Common myeloid progenitor, CD34-positive (primary cell): Measurements from ENCODE around the gene CCDC81.

Experiments
- CTCF ChIA-PET: fragments of 350-600 bp; sonication (Branson Sonifier 250); formaldehyde crosslinking; loops from one replicate; lab custom pipeline; 2021; ENCODE audit warnings: antibody characterized with exemption; lab: Charles Lee
- POLR2A ChIA-PET: fragments of 350-600 bp; sonication (Branson Sonifier 250); formaldehyde crosslinking; loops from one replicate; lab custom pipeline; 2021; ENCODE audit warnings: antibody characterized with exemption; lab: Charles Lee
- DNase-seq, 3 donors: peaks; one replicate each; pipeline versions ENCODE4 v3.0.0 to v3.0.0-alpha.2; 2013
- H3K27ac ChIP-seq, 2 experiments: 1 replicate in 1 of 2; 2 replicates in 1 of 2; pipeline ENCODE4 v1.7.0; 2013; ENCODE audit warnings: inconsistent platforms in 2 of 2, low read length in 2 of 2, mild to moderate bottlenecking in 2 of 2, low read depth in 1 of 2, moderate library complexity in 1 of 2; ENCODE audit not compliant: severe bottlenecking in 2 of 2, insufficient read depth in 1 of 2, poor library complexity in 1 of 2
- H3K27me3 ChIP-seq, 5 experiments: replicated peaks in 2 of 5; 1 replicate in 3 of 5; 2 replicates in 2 of 5; pipeline versions ENCODE4 v1.6.1 to v1.7.0; 2013; ENCODE audit warnings: low read length in 4 of 5, mild to moderate bottlenecking in 2 of 5, moderate library complexity in 2 of 5, inconsistent platforms in 1 of 5; ENCODE audit not compliant: insufficient read depth in 5 of 5, control insufficient read depth in 4 of 5
- H3K36me3 ChIP-seq, 4 experiments: 1 replicate in 2 of 4; 2 replicates in 2 of 4; pipeline versions ENCODE4 v1.6.1 to v1.7.0; 2013; ENCODE audit warnings: low read length in 3 of 4, control low read depth in 1 of 4, mild to moderate bottlenecking in 1 of 4; ENCODE audit not compliant: control insufficient read depth in 4 of 4, insufficient read depth in 4 of 4
- H3K4me1 ChIP-seq, 4 experiments: 1 replicate in 3 of 4; 2 replicates in 1 of 4; pipeline versions ENCODE4 v1.6.1 to v1.7.1; 2013; ENCODE audit warnings: low read length in 3 of 4, mild to moderate bottlenecking in 3 of 4, control low read depth in 1 of 4, inconsistent platforms in 1 of 4, moderate library complexity in 1 of 4; ENCODE audit not compliant: control insufficient read depth in 4 of 4, insufficient read depth in 4 of 4; ENCODE audit errors: control extremely low read depth in 1 of 4
- H3K4me3 ChIP-seq, 7 experiments: 1 replicate in 4 of 7; 2 replicates in 3 of 7; pipeline versions ENCODE4 v1.5.1 to v1.7.0; 2013; ENCODE audit warnings: mild to moderate bottlenecking in 7 of 7, low read length in 6 of 7, moderate library complexity in 6 of 7, inconsistent platforms in 2 of 7, low read depth in 2 of 7, control low read depth in 1 of 7; ENCODE audit not compliant: insufficient read depth in 4 of 7, control insufficient read depth in 1 of 7; ENCODE audit errors: extremely low read depth in 1 of 7
- H3K9me3 ChIP-seq, 5 experiments: 1 replicate in 4 of 5; 2 replicates in 1 of 5; pipeline versions ENCODE4 v1.6.1 to v1.7.1; 2013; ENCODE audit warnings: low read length in 4 of 5, mild to moderate bottlenecking in 2 of 5, inconsistent platforms in 1 of 5, low read depth in 1 of 5, moderate library complexity in 1 of 5; ENCODE audit not compliant: control insufficient read depth in 4 of 5, insufficient read depth in 2 of 5; ENCODE audit errors: control extremely low read depth in 1 of 5
- WGBS: methylation state at CpG from one replicate; pipeline ENCODE4 v1.1.5; 2013; ENCODE audit not compliant: insufficient coverage; 5-methylcytosine and 5-hydroxymethylcytosine counted together

CCDC81 gene

DNA sequence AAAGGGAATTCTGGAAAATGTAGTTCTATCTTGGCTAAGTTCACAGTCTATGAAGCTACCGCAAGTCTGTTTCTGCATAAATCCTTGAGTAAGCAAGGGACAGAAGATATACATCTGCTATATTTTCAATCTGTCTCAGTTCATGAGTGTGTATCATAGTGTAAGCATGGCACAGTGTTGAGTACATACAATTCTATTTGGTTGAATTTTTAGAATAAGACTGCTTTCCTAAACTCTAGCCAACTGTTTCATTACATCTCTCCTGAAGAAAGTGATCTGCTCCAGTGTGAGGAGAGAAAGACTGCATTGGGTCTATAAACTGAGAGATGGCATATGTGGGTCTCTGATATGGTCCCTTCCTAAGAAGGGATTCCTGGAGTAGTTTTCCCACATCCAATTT, 2.6 kb upstream of the CCDC81 start:
- Histone ChIP-seq H3K27ac (no peak overlapping the region), H3K27me3 (peaks cover 0 to 4% (median 0%) of the 10 kb centered on the region in 5 experiments), H3K4me3 (no peak overlapping the region), H3K4me1 (peaks cover 0 to 17% (median 8%) of the 10 kb centered on the region in 4 experiments), H3K9me3 (peaks cover 0 to 9% (median 4%) of the 10 kb centered on the region in 5 experiments), H3K36me3 (no peaks in the 10 kb centered on the region)
- no peak for DNase-seq
- POLR2A ChIA-PET = no interaction called here
- CTCF ChIA-PET = no interaction called here
- no CpG with 5 or more reads among the region's 1 CpG for WGBS

DNA sequence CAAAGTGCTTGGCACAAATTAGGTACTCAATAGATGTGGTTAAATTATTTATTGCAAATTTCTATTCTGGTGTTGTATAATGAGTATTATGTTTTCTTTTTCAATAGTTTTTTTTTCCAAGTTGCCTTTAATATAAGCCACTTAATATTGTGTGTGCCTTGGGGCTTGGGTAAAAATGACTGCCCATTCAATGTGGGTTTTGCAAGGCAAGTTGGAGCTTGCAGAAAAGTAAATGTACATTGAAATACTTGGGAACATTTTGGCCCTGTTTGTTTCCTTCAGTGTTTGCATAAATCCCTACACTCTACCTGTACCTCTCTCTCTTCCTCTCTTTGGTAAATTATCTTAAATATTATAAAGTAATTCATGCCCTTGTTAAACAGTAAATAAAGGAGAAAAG, 2.1 kb upstream of the CCDC81 start:
- peaks cover 0 to 4% (median 0%) of the 10 kb centered on the region in 5 experiments for H3K27me3 ChIP-seq
- CTCF ChIA-PET = no interaction called here
- no peak for DNase-seq
- no peak overlapping the region for H3K4me3 ChIP-seq
- POLR2A ChIA-PET = no interaction called here
- H3K36me3 ChIP-seq = no peaks in the 10 kb centered on the region
- H3K27ac ChIP-seq = no peak overlapping the region
- H3K9me3 ChIP-seq = peaks cover 0 to 9% (median 4%) of the 10 kb centered on the region in 5 experiments
- peaks cover 0 to 17% (median 8%) of the 10 kb centered on the region in 4 experiments for H3K4me1 ChIP-seq

DNA sequence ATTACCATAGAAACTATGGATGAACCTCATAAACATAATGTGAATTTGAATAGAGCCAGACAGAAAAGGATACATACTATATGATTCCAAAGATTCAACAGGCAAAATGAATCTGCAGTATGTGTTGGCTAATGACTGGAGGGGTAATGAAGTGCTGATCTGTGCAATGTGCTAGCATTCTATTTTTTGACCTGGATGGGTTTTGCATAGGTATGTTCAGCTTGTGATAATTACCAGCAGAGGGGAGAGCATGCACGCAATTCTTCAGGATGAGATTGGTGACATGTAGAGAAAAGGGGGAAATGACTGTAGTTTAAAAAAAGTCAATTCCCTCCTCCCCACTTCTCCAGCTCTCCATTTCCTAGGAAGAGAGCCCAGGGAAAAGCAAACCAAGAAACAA, 618 bp upstream of the CCDC81 start:
- Histone ChIP-seq H3K4me3 (peak overlapping the region in 5 of 7 experiments; percentile 17 to 68 (median 52)), H3K4me1 (peaks cover 0 to 17% (median 8%) of the 10 kb centered on the region in 4 experiments), H3K27me3 (peaks cover 0 to 4% (median 0%) of the 10 kb centered on the region in 5 experiments), H3K36me3 (no peaks in the 10 kb centered on the region), H3K27ac (no peak overlapping the region), H3K9me3 (peaks cover 0 to 9% (median 4%) of the 10 kb centered on the region in 5 experiments)
- no CpG with 5 or more reads among the region's 1 CpG for WGBS
- ChIA-PET CTCF (no interaction called here), POLR2A (no interaction called here)
- DNase-seq = no peak

DNA sequence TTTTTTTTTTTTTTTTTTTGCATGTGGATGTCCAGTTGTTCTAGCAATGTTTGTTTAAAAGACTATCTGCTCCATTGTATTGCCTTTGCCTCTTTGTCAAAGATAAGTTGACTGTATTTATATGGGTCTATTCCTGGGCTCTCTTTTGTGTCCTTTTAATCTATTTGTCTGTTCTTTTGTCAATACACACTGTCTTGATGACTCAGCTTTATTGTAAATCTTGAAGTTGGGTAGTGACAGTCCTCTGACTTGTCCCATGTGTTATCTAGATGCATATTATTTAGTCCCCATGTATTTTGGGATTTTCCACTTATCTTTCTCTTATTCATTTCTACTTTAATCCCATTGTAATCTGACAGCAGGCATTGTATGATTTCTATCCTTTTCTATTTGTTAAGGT, 3.3 kb downstream of the CCDC81 start:
- Histone ChIP-seq H3K4me3 (no peak overlapping the region), H3K36me3 (no peaks in the 10 kb centered on the region), H3K27me3 (peaks cover 0 to 4% (median 0%) of the 10 kb centered on the region in 5 experiments), H3K27ac (no peak overlapping the region), H3K4me1 (peaks cover 0 to 9% (median 4%) of the 10 kb centered on the region in 4 experiments), H3K9me3 (peaks cover 0 to 6% (median 2%) of the 10 kb centered on the region in 5 experiments)
- ChIA-PET CTCF (no interaction called here), POLR2A (no interaction called here)
- DNase-seq = no peak

DNA sequence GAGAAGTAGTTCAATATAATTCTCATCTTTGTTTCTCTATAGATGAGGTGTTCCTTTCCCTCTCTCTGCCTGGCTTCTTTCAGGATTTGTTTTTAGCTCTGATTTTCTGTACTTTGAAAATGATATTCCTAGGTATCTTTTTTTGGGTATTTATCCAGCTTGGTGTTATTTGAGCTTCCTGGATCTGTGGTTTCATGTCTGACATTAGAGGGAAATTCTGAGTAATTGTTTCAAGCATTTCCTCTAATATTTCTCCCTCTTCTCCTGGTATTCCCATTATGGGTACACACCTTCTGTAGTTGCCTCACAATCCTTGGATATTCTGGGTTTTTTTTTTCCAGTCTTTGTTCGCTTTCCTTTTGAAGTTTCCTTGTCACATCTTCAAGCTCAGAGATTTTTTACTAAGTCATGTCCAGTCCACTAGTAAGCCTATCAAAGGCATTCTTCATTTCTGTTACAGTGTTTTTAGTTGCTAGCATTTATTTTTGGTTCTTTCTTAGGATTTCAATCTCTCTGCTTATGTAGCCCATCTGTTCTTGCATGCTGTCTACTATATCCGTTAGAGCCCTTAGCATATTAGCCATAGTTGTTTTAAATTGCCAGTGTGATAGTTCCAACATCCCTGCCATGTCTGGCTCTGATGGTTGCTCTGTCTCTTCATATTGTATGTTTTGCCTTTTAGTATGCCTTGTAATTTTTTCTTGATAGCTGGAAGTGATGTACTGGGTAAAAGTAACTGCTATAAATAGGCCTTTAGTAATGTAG, 5.8 kb downstream of the CCDC81 start:
- Histone ChIP-seq H3K36me3 (no peaks in the 10 kb centered on the region), H3K4me1 (no peaks in the 10 kb centered on the region), H3K27me3 (no peaks in the 10 kb centered on the region), H3K9me3 (peaks cover 0 to 6% (median 0%) of the 10 kb centered on the region in 5 experiments), H3K4me3 (no peak overlapping the region), H3K27ac (no peak overlapping the region)
- DNase-seq = no peak
- WGBS = 100% methylated on average over 1 of the region's 2 CpGs
- ChIA-PET CTCF (no interaction called here), POLR2A (no interaction called here)

DNA sequence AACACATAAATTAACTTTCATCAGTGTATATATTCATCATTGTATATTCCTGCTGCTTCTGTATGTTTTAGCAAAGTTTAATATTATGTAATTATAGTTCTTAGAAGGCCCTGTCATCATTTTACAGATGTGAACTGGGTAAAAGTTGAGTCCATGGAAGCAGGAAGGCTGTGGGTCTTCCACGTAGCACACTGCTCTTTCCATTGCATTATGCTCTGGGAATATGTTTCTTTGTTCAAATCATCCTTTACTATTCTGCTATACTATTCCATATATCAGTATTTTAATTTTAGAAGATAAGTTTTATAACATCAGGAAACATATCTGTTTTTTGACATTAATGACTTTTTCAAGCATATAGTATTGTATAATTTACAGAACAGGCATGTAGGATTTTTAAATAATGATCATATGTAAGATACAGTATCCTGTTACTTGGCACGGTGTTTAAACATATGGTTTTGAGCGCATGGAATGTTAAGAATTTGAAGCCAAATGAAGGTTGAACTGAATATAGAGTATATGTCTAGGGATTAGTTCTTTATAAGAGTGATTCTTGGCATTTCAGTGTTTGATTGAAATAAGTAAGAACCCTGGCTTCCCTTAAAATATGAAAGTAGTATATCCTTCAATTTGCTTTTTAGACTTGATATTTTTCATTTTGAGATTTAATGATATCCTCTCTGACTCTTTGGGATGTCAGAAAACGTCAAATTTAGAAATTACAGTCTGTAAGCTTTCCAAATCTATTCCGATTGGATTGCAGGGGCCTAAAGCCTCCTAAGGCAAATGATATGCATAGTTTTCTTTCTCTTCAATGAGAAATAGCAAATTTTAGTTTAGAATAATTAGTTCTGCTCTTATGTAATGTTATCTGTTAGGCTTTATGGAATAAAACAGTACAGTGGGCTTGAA, 8.6 kb downstream of the CCDC81 start:
- Histone ChIP-seq H3K9me3 (peaks cover 0 to 3% (median 0%) of the 10 kb centered on the region in 5 experiments), H3K4me3 (no peak overlapping the region), H3K4me1 (no peaks in the 10 kb centered on the region), H3K36me3 (no peaks in the 10 kb centered on the region), H3K27ac (no peak overlapping the region), H3K27me3 (no peaks in the 10 kb centered on the region)
- 97% methylated on average over 4 of the region's 5 CpGs for WGBS
- ChIA-PET POLR2A (no interaction called here), CTCF (no interaction called here)
- DNase-seq = no peak

DNA sequence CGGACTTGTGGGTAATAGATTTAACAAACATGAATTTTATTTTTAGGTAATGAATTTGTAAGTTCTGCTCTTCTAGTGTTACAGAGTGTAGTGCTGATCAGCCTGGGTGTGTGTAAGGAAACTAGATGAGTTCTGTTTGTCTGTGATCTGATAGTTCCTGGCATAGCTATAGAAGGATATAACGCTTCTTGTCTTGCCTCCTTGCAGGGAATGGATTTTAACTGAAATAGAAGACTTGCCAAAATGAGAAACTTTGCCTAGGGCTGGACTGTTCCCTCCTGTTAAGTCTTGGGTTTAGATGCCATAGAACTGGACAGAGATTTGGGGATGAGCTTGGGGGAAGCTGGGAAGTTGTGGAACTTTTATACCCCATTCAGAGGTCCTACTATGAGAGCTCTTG, 11.6 kb downstream of the CCDC81 start:
- ChIA-PET CTCF (no interaction called here), POLR2A (no interaction called here)
- H3K4me1 ChIP-seq = no peaks in the 10 kb centered on the region
- H3K9me3 ChIP-seq = no peaks in the 10 kb centered on the region
- H3K4me3 ChIP-seq = no peak overlapping the region
- no peak overlapping the region for H3K27ac ChIP-seq
- 90% methylated on average over 2 of the region's 2 CpGs for WGBS
- no peaks in the 10 kb centered on the region for H3K36me3 ChIP-seq
- no peak for DNase-seq
- no peaks in the 10 kb centered on the region for H3K27me3 ChIP-seq
